Chondrocyte (in vitro differentiated cells): ENCODE results near the gene COX6A2. TPM values are rescaled to one million over a fixed set of nuclear protein-coding genes. Genes with fewer than 3 reads are reported as not detected.

ENCODE experiments used
- DNase-seq: peaks from one replicate; pipeline ENCODE4 v3.0.0; 2021; ENCODE audit warnings: mixed read lengths, low spot score
- H3K27ac Mint-ChIP-seq: one replicate; pipeline ENCODE4 v1.8.0; 2021; ENCODE audit warnings: mild to moderate bottlenecking, moderate library complexity, mixed read lengths; ENCODE audit not compliant: unreplicated experiment
- H3K27me3 Mint-ChIP-seq: 2 replicates; pipeline ENCODE4 v1.8.0; 2021; ENCODE audit warnings: low read depth, mixed read lengths
- H3K36me3 Mint-ChIP-seq: 2 replicates; pipeline ENCODE4 v1.8.0; 2021; ENCODE audit warnings: low read depth, mixed read lengths
- H3K4me1 Mint-ChIP-seq: 2 replicates; pipeline ENCODE4 v1.8.0; 2021; ENCODE audit warnings: low read depth, mild to moderate bottlenecking, mixed read lengths
- H3K4me3 Mint-ChIP-seq: one replicate; pipeline ENCODE4 v1.8.0; 2021; ENCODE audit warnings: mild to moderate bottlenecking, moderate library complexity, mixed read lengths; ENCODE audit not compliant: unreplicated experiment
- H3K9me3 Mint-ChIP-seq: 2 replicates; pipeline ENCODE4 v1.8.0; 2021; ENCODE audit warnings: low read depth, mixed read lengths
- CTCF ChIP-seq: fragments of 200-600 bp; sonication (generic); IDR thresholded peaks from 2 replicates; pipeline ENCODE4 v1.5.0; 2021; ENCODE audit warnings: antibody characterized with exemption, mild to moderate bottlenecking, moderate library complexity
- total RNA-seq: library from RNA; stranded (reverse); gene quantifications from 3 replicates; pipeline ENCODE4 v1.2.1, GENCODE V29; 2021

The COX6A2 gene
- total RNA-seq, 1 donor from 2014 or later = not detected

- Mint-ChIP-seq H3K36me3 (peaks cover 20% of the 10 kb centered on the region), H3K4me1 (peaks cover 18% of the 10 kb centered on the region), H3K27me3 (no peaks in the 10 kb centered on the region), H3K4me3 (no peak overlapping the region), H3K27ac (peak overlapping the region; percentile 78), H3K9me3 (no peaks in the 10 kb centered on the region)
- no peak for DNase-seq
- TF ChIP-seq CTCF = no peak
These were observed 38.3 kb upstream of the COX6A2 start for GRCh38 chr16:31466381-31466841.

- DNase-seq = no peak
- Mint-ChIP-seq H3K4me1 (peaks cover 16% of the 10 kb centered on the region), H3K36me3 (peaks cover 20% of the 10 kb centered on the region), H3K9me3 (no peaks in the 10 kb centered on the region), H3K4me3 (no peak overlapping the region), H3K27ac (no peak overlapping the region), H3K27me3 (no peaks in the 10 kb centered on the region)
- no peak for TF ChIP-seq CTCF
These were observed 37.7 kb upstream of the COX6A2 start for GRCh38 chr16:31465788-31466370.

GRCh38 chr16:31464781-31465260, 36.7 kb upstream of the COX6A2 start:
- no peak overlapping the region for H3K4me3 Mint-ChIP-seq
- TF ChIP-seq CTCF = no peak
- H3K4me1 Mint-ChIP-seq = peaks cover 20% of the 10 kb centered on the region
- no peaks in the 10 kb centered on the region for H3K9me3 Mint-ChIP-seq
- no peaks in the 10 kb centered on the region for H3K27me3 Mint-ChIP-seq
- H3K27ac Mint-ChIP-seq = no peak overlapping the region
- peak; percentile 84 for DNase-seq
- H3K36me3 Mint-ChIP-seq = peaks cover 20% of the 10 kb centered on the region

- Mint-ChIP-seq H3K4me3 (no peak overlapping the region), H3K27me3 (no peaks in the 10 kb centered on the region), H3K4me1 (peaks cover 20% of the 10 kb centered on the region), H3K36me3 (peaks cover 20% of the 10 kb centered on the region), H3K9me3 (no peaks in the 10 kb centered on the region), H3K27ac (no peak overlapping the region)
- TF ChIP-seq CTCF = no peak
- DNase-seq = no peak
These were observed 36.2 kb upstream of the COX6A2 start for GRCh38 chr16:31464348-31464769.

GRCh38 chr16:31461921-31462804, 34.0 kb upstream of the COX6A2 start:
- H3K27ac Mint-ChIP-seq = no peak overlapping the region
- H3K4me3 Mint-ChIP-seq = no peak overlapping the region
- DNase-seq = peak; percentile 91

More at GRCh38 chr16:31461921-31462804, 34.0 kb upstream of the COX6A2 start:
- Mint-ChIP-seq H3K27me3 (no peaks in the 10 kb centered on the region), H3K4me1 (peaks cover 27% of the 10 kb centered on the region), H3K9me3 (no peaks in the 10 kb centered on the region), H3K36me3 (peaks cover 20% of the 10 kb centered on the region)
- TF ChIP-seq CTCF = no peak
